NT2/D1 (cell line): ENCODE results near the gene TEKT3.

Source experiments
- SUZ12 ChIP-seq: IDR thresholded peaks from 2 replicates; pipeline ENCODE4 v1.6.1; 2011; ENCODE audit not compliant: insufficient read length, insufficient read depth; ENCODE audit errors: extremely low read depth
- YY1 ChIP-seq: IDR thresholded peaks from 2 replicates; pipeline ENCODE4 v1.6.1; 2011; ENCODE audit not compliant: insufficient read length, insufficient read depth

- TF ChIP-seq YY1 (no peak), SUZ12 (no peak)
Observed at GRCh38 chr17:15354256-15354655, 12.9 kb upstream of the TEKT3 start.
